Upper lobe of left lung (tissue), 4 donors: ENCODE data around the gene MVB12B.

Experiments used
- EP300 ChIP-seq, 4 donors: sonication (generic); formaldehyde crosslinking; IDR thresholded peaks; one replicate each; pipeline ENCODE4 v1.5.1; 2017; ENCODE audit warnings: antibody characterized with exemption in 4 of 4, control low read depth in 2 of 4
- POLR2A ChIP-seq, 4 donors: fragments of 450-650 bp; IDR thresholded peaks; one replicate each; pipeline ENCODE4 v1.5.1; 2016 to 2017; ENCODE audit warnings: antibody characterized with exemption in 4 of 4, mild to moderate bottlenecking in 2 of 4
- TF ChIP-seq, protein P1 (sequence below), 6 experiments: fragments of 450-650 bp in 4 of 6; fragments of 200-600 bp in 2 of 6; sonication (generic) in 2 of 6; IDR thresholded peaks; one replicate each; pipeline ENCODE4 v1.5.1; 2016 to 2019; ENCODE audit warnings: antibody characterized with exemption in 6 of 6

DNA sequence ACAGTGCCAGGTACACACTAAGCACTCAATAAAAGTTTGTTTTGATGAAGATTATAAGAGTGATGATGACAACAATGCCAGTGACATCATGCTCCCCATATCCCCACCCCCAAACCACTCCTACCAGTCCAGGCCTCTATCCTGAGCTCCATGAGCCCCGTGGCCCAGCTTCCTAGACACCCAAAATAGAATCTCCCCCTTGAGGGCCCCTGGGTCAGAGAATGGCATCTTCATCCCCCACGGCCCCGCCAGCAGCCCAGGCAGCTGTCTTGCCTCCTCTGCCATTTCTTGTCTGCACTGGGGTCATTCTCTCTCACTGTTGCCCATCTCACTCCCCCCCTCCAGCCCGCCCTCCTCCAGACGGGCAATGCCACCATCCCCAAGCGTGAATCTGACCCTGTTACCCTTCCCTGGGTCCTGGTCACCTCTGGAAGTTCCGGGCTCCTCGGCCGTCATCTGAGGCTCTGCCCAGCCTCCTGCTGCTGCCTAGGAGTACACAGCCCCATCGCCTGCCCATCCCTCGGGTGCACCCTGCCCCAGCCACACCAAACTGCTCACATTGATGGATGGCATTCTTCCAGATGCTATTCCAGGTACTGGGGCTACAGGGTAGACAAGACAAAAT, 210.3 kb downstream of the MVB12B start:
- TF ChIP-seq, protein P1, sequence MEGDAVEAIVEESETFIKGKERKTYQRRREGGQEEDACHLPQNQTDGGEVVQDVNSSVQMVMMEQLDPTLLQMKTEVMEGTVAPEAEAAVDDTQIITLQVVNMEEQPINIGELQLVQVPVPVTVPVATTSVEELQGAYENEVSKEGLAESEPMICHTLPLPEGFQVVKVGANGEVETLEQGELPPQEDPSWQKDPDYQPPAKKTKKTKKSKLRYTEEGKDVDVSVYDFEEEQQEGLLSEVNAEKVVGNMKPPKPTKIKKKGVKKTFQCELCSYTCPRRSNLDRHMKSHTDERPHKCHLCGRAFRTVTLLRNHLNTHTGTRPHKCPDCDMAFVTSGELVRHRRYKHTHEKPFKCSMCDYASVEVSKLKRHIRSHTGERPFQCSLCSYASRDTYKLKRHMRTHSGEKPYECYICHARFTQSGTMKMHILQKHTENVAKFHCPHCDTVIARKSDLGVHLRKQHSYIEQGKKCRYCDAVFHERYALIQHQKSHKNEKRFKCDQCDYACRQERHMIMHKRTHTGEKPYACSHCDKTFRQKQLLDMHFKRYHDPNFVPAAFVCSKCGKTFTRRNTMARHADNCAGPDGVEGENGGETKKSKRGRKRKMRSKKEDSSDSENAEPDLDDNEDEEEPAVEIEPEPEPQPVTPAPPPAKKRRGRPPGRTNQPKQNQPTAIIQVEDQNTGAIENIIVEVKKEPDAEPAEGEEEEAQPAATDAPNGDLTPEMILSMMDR (IDR thresholded peaks at IDR 0.05): no peak
- TF ChIP-seq POLR2A (IDR thresholded peaks at IDR 0.05) (no peak), EP300 (IDR thresholded peaks at IDR 0.05) (no peak)
